ENCODE data around the gene FAM217B.

The FAM217B gene

DNA sequence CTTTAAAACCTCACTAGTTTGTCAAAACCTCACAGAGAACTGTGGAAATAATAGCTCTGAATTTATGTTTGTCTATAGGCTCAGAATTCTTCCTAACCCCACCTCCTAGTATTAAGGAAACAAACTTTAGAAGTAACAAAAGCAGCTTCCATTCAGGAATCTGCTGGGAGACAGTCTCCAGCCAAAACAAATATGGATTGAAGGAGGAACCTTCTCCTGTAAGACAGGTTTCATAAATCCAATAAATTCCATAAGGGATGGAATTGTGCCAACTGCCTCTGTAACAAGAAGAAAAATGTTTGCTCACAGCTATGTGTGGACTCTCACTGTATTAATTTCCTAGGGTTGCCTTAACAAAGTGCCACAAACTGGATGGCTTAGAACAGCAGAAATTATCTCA lies 14.3 kb upstream of the FAM217B start:
- TF ChIP-seq, protein P1, sequence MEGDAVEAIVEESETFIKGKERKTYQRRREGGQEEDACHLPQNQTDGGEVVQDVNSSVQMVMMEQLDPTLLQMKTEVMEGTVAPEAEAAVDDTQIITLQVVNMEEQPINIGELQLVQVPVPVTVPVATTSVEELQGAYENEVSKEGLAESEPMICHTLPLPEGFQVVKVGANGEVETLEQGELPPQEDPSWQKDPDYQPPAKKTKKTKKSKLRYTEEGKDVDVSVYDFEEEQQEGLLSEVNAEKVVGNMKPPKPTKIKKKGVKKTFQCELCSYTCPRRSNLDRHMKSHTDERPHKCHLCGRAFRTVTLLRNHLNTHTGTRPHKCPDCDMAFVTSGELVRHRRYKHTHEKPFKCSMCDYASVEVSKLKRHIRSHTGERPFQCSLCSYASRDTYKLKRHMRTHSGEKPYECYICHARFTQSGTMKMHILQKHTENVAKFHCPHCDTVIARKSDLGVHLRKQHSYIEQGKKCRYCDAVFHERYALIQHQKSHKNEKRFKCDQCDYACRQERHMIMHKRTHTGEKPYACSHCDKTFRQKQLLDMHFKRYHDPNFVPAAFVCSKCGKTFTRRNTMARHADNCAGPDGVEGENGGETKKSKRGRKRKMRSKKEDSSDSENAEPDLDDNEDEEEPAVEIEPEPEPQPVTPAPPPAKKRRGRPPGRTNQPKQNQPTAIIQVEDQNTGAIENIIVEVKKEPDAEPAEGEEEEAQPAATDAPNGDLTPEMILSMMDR (IDR thresholded peaks at IDR 0.05; ENCODE audit: low read length): no peak
- TF ChIP-seq EZH2 (optimal IDR thresholded peaks at IDR 0.05; ENCODE audit: low read depth, low read length) (no peak), EZH2phosphoT487 (IDR thresholded peaks at IDR 0.05; ENCODE audit: low read length) (no peak)
- Histone ChIP-seq H3K4me1 (ENCODE audit: low read length) (peaks cover 29% of the 10 kb centered on the region), H3K4me2 (ENCODE audit: low read depth, low read length) (no peak overlapping the region), H3K9ac (ENCODE audit: low read length) (no peak overlapping the region), H2AFZ (ENCODE audit: low read length) (no peak overlapping the region), H3K27ac (ENCODE audit: low read length) (no peak overlapping the region), H3K36me3 (replicated peaks; ENCODE audit: insufficient read depth, low read length) (no peaks in the 10 kb centered on the region), H3K79me2 (ENCODE audit: low read length) (no peaks in the 10 kb centered on the region), H3K27me3 (replicated peaks; ENCODE audit: insufficient read depth, low read length) (no peaks in the 10 kb centered on the region), H3K9me3 (replicated peaks; ENCODE audit: insufficient read depth, low read length) (no peaks in the 10 kb centered on the region), H3K9me2 (replicated peaks; ENCODE audit: insufficient read depth, low read length) (no peaks in the 10 kb centered on the region), H3F3A (ENCODE audit: insufficient read depth, low read length) (0 out of 2 replicates have a peak, but pooled peaks cover 5% of the 10 kb centered on the region), H3K4me3 (ENCODE audit: low read length) (no peak overlapping the region), H4K20me1 (ENCODE audit: insufficient read depth, low read length) (no peaks in the 10 kb centered on the region)
- no peak for DNase-seq

DNA sequence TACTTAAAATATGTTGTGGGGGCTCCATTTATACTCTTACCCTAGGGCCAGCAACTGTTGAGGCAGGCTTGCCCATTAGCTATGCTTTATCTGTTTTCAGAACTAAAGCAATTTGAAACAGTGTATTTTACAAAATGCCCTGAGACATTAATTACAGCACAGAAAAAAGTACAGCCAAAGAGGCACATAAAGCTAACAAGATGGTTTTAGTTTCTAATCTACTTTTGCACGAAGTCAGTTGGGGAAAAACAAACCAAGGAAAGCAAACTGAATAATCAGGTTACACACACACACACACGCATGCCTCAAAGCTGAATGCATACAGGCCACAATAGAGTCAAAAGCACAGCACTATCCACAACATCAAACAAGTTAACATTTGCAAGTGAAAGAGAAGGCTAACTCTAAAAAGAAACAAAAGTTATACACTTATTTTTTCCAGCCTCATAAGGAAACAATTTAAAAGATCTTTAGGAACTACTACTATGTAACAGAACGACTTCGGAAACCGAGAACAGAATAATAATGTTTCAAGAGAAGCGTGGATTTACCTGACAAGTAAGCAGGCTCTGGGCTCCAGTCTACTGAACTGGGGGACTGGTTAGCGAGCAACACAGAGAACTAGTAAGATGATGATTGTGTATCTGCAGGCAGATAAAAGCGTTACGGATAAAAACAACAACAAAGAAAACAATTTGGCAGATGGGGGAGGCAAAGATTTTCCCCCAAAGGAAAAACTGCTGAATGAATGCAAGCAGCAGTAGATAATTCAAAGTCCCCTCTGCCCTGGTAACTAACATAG lies 8.5 kb upstream of the FAM217B start:
- no peaks in the 10 kb centered on the region for H4K20me1 ChIP-seq (ENCODE audit: insufficient read depth, low read length)
- no peak overlapping the region for H3K4me3 ChIP-seq (ENCODE audit: low read length)
- H3K4me1 ChIP-seq (ENCODE audit: low read length): peaks cover 29% of the 10 kb centered on the region
- no peak for DNase-seq
- no peaks in the 10 kb centered on the region for H3K9me2 ChIP-seq (replicated peaks; ENCODE audit: insufficient read depth, low read length)
- H3K9ac ChIP-seq (ENCODE audit: low read length): no peak overlapping the region
- H3K4me2 ChIP-seq (ENCODE audit: low read depth, low read length): no peak overlapping the region
- no peaks in the 10 kb centered on the region for H3K36me3 ChIP-seq (replicated peaks; ENCODE audit: insufficient read depth, low read length)
- H3K27ac ChIP-seq (ENCODE audit: low read length): no peak overlapping the region
- no peaks in the 10 kb centered on the region for H3K9me3 ChIP-seq (replicated peaks; ENCODE audit: insufficient read depth, low read length)
- H3K79me2 ChIP-seq (ENCODE audit: low read length): no peaks in the 10 kb centered on the region
- H3F3A ChIP-seq (ENCODE audit: insufficient read depth, low read length): 0 out of 2 replicates have a peak, but pooled peaks cover 5% of the 10 kb centered on the region
- TF ChIP-seq EZH2 (optimal IDR thresholded peaks at IDR 0.05; ENCODE audit: low read depth, low read length) (no peak), EZH2phosphoT487 (IDR thresholded peaks at IDR 0.05; ENCODE audit: low read length) (no peak)
- TF ChIP-seq, protein P1 (IDR thresholded peaks at IDR 0.05; ENCODE audit: low read length): no peak
- H2AFZ ChIP-seq (ENCODE audit: low read length): no peak overlapping the region
- no peaks in the 10 kb centered on the region for H3K27me3 ChIP-seq (replicated peaks; ENCODE audit: insufficient read depth, low read length)

- H3K9me3 ChIP-seq (replicated peaks; ENCODE audit: insufficient read depth, low read length): no peaks in the 10 kb centered on the region
- no peak overlapping the region for H3K4me3 ChIP-seq (ENCODE audit: low read length)
- H3F3A ChIP-seq (ENCODE audit: insufficient read depth, low read length): 0 out of 2 replicates have a peak, but pooled peaks cover 5% of the 10 kb centered on the region
- no peak overlapping the region for H2AFZ ChIP-seq (ENCODE audit: low read length)
- DNase-seq: no peak
- no peaks in the 10 kb centered on the region for H3K9me2 ChIP-seq (replicated peaks; ENCODE audit: insufficient read depth, low read length)
- no peaks in the 10 kb centered on the region for H4K20me1 ChIP-seq (ENCODE audit: insufficient read depth, low read length)
- no peak overlapping the region for H3K4me2 ChIP-seq (ENCODE audit: low read depth, low read length)
- peaks cover 23% of the 10 kb centered on the region for H3K4me1 ChIP-seq (ENCODE audit: low read length)
- H3K79me2 ChIP-seq (ENCODE audit: low read length): no peaks in the 10 kb centered on the region
- no peaks in the 10 kb centered on the region for H3K27me3 ChIP-seq (replicated peaks; ENCODE audit: insufficient read depth, low read length)
- TF ChIP-seq EZH2 (optimal IDR thresholded peaks at IDR 0.05; ENCODE audit: low read depth, low read length): no peak
- TF ChIP-seq EZH2phosphoT487 (IDR thresholded peaks at IDR 0.05; ENCODE audit: low read length): no peak
- TF ChIP-seq, protein P1 (IDR thresholded peaks at IDR 0.05; ENCODE audit: low read length): no peak
- no peak overlapping the region for H3K27ac ChIP-seq (ENCODE audit: low read length)
- H3K36me3 ChIP-seq (replicated peaks; ENCODE audit: insufficient read depth, low read length): no peaks in the 10 kb centered on the region
- no peak overlapping the region for H3K9ac ChIP-seq (ENCODE audit: low read length)
Observed at GRCh38 chr20:59932616-59933295, 7.4 kb upstream of the FAM217B start.

Data from MM.1S (cell line).